ENCODE data around the gene USP16.
"Not testable (repeated sequence)": the region's sequence is repeated elsewhere in the genome, so short reads cannot be mapped to it uniquely, and the experiment has no call there.

The USP16 gene

GRCh38 chr21:29007135-29007534, 17.3 kb upstream of the USP16 start:
- Histone ChIP-seq H3K4me1 (ENCODE audit: control insufficient read depth, insufficient read depth, low read length) (no peaks in the 10 kb centered on the region), H3K9ac (ENCODE audit: low read length) (no peak overlapping the region), H3K27me3 (ENCODE audit: control insufficient read depth, insufficient read depth, low read length) (no peaks in the 10 kb centered on the region), H3K9me3 (ENCODE audit: control insufficient read depth, low read length) (no peaks in the 10 kb centered on the region), H3K36me3 (ENCODE audit: control insufficient read depth, insufficient read depth, low read length) (no peaks in the 10 kb centered on the region), H3K4me3 (ENCODE audit: low read length) (no peak overlapping the region)

GRCh38 chr21:29007810-29008209, 16.7 kb upstream of the USP16 start:
- Histone ChIP-seq H3K27me3 (ENCODE audit: control insufficient read depth, insufficient read depth, low read length) (no peaks in the 10 kb centered on the region), H3K9me3 (ENCODE audit: control insufficient read depth, low read length) (no peaks in the 10 kb centered on the region), H3K36me3 (ENCODE audit: control insufficient read depth, insufficient read depth, low read length) (no peaks in the 10 kb centered on the region), H3K4me3 (ENCODE audit: low read length) (no peak overlapping the region), H3K4me1 (ENCODE audit: control insufficient read depth, insufficient read depth, low read length) (no peaks in the 10 kb centered on the region), H3K9ac (ENCODE audit: low read length) (no peak overlapping the region)

- no peaks in the 10 kb centered on the region for H3K36me3 ChIP-seq (ENCODE audit: control insufficient read depth, insufficient read depth, low read length)
- H3K9me3 ChIP-seq (ENCODE audit: control insufficient read depth, low read length): no peaks in the 10 kb centered on the region
- no peaks in the 10 kb centered on the region for H3K4me1 ChIP-seq (ENCODE audit: control insufficient read depth, insufficient read depth, low read length)
- H3K9ac ChIP-seq (ENCODE audit: low read length): no peak overlapping the region
- H3K4me3 ChIP-seq (ENCODE audit: low read length): no peak overlapping the region
- H3K27me3 ChIP-seq (ENCODE audit: control insufficient read depth, insufficient read depth, low read length): no peaks in the 10 kb centered on the region
Measured at GRCh38 chr21:29008367-29008766, 16.1 kb upstream of the USP16 start.

DNA sequence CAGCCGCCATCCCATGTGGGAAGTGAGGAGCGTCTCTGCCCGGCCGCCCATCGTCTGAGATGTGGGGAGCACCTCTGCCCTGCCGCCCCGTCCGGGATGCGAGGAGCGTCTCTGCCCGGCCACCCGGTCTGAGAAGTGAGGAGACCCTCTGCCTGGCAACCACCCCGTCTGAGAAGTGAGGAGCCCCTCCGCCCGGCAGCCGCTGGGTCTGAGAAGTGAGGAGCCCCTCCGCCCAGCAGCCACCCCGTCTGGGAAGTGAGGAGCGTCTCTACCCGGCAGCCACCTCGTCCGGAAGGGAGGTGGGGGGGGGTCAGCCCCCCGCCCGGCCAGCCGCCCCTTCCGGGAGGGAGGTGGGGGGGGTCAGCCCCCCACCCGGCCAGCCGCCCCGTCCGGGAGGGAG, 13.2 kb upstream of the USP16 start:
- not testable (repeated sequence) for H3K4me1 ChIP-seq (ENCODE audit: control insufficient read depth, insufficient read depth, low read length); H3K4me3 ChIP-seq (ENCODE audit: low read length); H3K9me3 ChIP-seq (ENCODE audit: control insufficient read depth, low read length); H3K27me3 ChIP-seq (ENCODE audit: control insufficient read depth, insufficient read depth, low read length); H3K36me3 ChIP-seq (ENCODE audit: control insufficient read depth, insufficient read depth, low read length); H3K9ac ChIP-seq (ENCODE audit: low read length)

- H3K9me3 ChIP-seq (ENCODE audit: control insufficient read depth, low read length): no peaks in the 10 kb centered on the region
- peak overlapping the region; percentile 82 for H3K9ac ChIP-seq (ENCODE audit: low read length)
- peaks cover 10% of the 10 kb centered on the region for H3K4me1 ChIP-seq (ENCODE audit: control insufficient read depth, insufficient read depth, low read length)
- no peaks in the 10 kb centered on the region for H3K36me3 ChIP-seq (ENCODE audit: control insufficient read depth, insufficient read depth, low read length)
- no peaks in the 10 kb centered on the region for H3K27me3 ChIP-seq (ENCODE audit: control insufficient read depth, insufficient read depth, low read length)
- peak overlapping the region; percentile 18 for H3K4me3 ChIP-seq (ENCODE audit: low read length)
Measured at GRCh38 chr21:29017639-29018237, 6.7 kb upstream of the USP16 start.

GRCh38 chr21:29018540-29018939, 5.9 kb upstream of the USP16 start:
- no peaks in the 10 kb centered on the region for H3K9me3 ChIP-seq (ENCODE audit: control insufficient read depth, low read length)

DNA sequence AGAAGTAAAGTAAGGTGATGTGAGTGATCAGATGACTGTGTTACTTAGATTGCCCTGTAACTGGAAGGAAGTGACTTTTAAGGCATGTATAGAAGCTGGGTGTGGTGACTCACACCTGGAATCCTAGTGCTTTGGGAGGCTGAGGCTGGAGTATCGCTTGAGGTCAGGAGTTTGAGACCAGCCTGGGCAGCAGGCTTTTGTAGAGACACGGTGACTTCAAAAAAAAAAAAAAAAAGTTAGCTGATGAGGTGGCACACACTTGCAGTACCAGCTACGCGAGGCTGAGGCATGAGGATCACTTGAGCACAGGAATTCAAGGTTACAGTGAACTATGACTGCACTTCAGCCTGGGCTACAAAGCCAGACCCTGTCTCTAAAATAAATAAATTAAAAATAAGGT, 2.3 kb upstream of the USP16 start:
- Histone ChIP-seq H3K4me1 (ENCODE audit: control insufficient read depth, insufficient read depth, low read length) (peaks cover 18% of the 10 kb centered on the region), H3K36me3 (ENCODE audit: control insufficient read depth, insufficient read depth, low read length) (no peaks in the 10 kb centered on the region), H3K9me3 (ENCODE audit: control insufficient read depth, low read length) (no peaks in the 10 kb centered on the region), H3K9ac (ENCODE audit: low read length) (no peak overlapping the region), H3K4me3 (ENCODE audit: low read length) (no peak overlapping the region), H3K27me3 (ENCODE audit: control insufficient read depth, insufficient read depth, low read length) (no peaks in the 10 kb centered on the region)

More at GRCh38 chr21:29018540-29018939, 5.9 kb upstream of the USP16 start:
- Histone ChIP-seq H3K4me3 (ENCODE audit: low read length) (peak overlapping the region; percentile 96), H3K36me3 (ENCODE audit: control insufficient read depth, insufficient read depth, low read length) (no peaks in the 10 kb centered on the region), H3K27me3 (ENCODE audit: control insufficient read depth, insufficient read depth, low read length) (no peaks in the 10 kb centered on the region), H3K4me1 (ENCODE audit: control insufficient read depth, insufficient read depth, low read length) (peaks cover 10% of the 10 kb centered on the region), H3K9ac (ENCODE audit: low read length) (peak overlapping the region; percentile 82)

- Histone ChIP-seq H3K9ac (ENCODE audit: low read length) (peak overlapping the region; percentile 91), H3K36me3 (ENCODE audit: control insufficient read depth, insufficient read depth, low read length) (no peaks in the 10 kb centered on the region), H3K27me3 (ENCODE audit: control insufficient read depth, insufficient read depth, low read length) (no peaks in the 10 kb centered on the region), H3K9me3 (ENCODE audit: control insufficient read depth, low read length) (no peaks in the 10 kb centered on the region), H3K4me3 (ENCODE audit: low read length) (peak overlapping the region; percentile 94), H3K4me1 (ENCODE audit: control insufficient read depth, insufficient read depth, low read length) (peaks cover 8% of the 10 kb centered on the region)
Measured at GRCh38 chr21:29025328-29025713, 853 bp downstream of the USP16 start.

DNA sequence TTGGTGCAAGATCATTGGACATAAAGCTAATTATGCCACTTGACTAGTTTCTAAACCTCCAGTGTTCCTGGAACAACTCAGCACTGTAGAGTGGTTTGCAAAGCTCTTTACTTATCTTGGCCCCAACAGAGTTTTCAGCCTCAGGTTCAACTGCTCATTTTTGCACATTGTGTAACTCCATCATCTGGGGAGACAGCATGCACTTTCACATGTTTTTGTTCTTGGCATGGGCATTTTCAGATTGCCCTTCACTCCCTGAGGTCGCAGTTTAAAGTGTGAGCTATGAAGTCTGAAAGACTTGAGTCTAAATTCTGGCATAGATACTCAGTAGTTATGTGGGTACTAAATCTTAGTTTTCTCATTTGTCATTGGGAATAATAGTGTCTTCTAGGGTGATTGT, 5.1 kb downstream of the USP16 start:
- Histone ChIP-seq H3K9me3 (ENCODE audit: control insufficient read depth, low read length) (no peaks in the 10 kb centered on the region), H3K9ac (ENCODE audit: low read length) (no peak overlapping the region), H3K4me1 (ENCODE audit: control insufficient read depth, insufficient read depth, low read length) (peaks cover 8% of the 10 kb centered on the region), H3K36me3 (ENCODE audit: control insufficient read depth, insufficient read depth, low read length) (peaks cover 7% of the 10 kb centered on the region), H3K27me3 (ENCODE audit: control insufficient read depth, insufficient read depth, low read length) (no peaks in the 10 kb centered on the region), H3K4me3 (ENCODE audit: low read length) (no peak overlapping the region)

GRCh38 chr21:29030909-29031308, 6.4 kb downstream of the USP16 start:
- Histone ChIP-seq H3K36me3 (ENCODE audit: control insufficient read depth, insufficient read depth, low read length) (peaks cover 7% of the 10 kb centered on the region), H3K9ac (ENCODE audit: low read length) (no peak overlapping the region), H3K4me1 (ENCODE audit: control insufficient read depth, insufficient read depth, low read length) (peaks cover under 1% of the 10 kb centered on the region), H3K4me3 (ENCODE audit: low read length) (no peak overlapping the region), H3K27me3 (ENCODE audit: control insufficient read depth, insufficient read depth, low read length) (no peaks in the 10 kb centered on the region), H3K9me3 (ENCODE audit: control insufficient read depth, low read length) (no peaks in the 10 kb centered on the region)

- Histone ChIP-seq H3K4me3 (ENCODE audit: low read length) (no peak overlapping the region), H3K27me3 (ENCODE audit: control insufficient read depth, insufficient read depth, low read length) (no peaks in the 10 kb centered on the region), H3K36me3 (ENCODE audit: control insufficient read depth, insufficient read depth, low read length) (peaks cover 16% of the 10 kb centered on the region), H3K9me3 (ENCODE audit: control insufficient read depth, low read length) (no peaks in the 10 kb centered on the region), H3K9ac (ENCODE audit: low read length) (no peak overlapping the region), H3K4me1 (ENCODE audit: control insufficient read depth, insufficient read depth, low read length) (no peaks in the 10 kb centered on the region)
Measured at GRCh38 chr21:29033301-29033700, 8.8 kb downstream of the USP16 start.

- Histone ChIP-seq H3K36me3 (ENCODE audit: control insufficient read depth, insufficient read depth, low read length) (peaks cover 16% of the 10 kb centered on the region), H3K9ac (ENCODE audit: low read length) (no peak overlapping the region)
Measured at GRCh38 chr21:29033871-29034270, 9.4 kb downstream of the USP16 start.

GRCh38 chr21:29034678-29035077, 10.2 kb downstream of the USP16 start:
- no peak overlapping the region for H3K4me3 ChIP-seq (ENCODE audit: low read length)
- no peaks in the 10 kb centered on the region for H3K9me3 ChIP-seq (ENCODE audit: control insufficient read depth, low read length)
- no peaks in the 10 kb centered on the region for H3K4me1 ChIP-seq (ENCODE audit: control insufficient read depth, insufficient read depth, low read length)
- peaks cover 16% of the 10 kb centered on the region for H3K36me3 ChIP-seq (ENCODE audit: control insufficient read depth, insufficient read depth, low read length)
- H3K27me3 ChIP-seq (ENCODE audit: control insufficient read depth, insufficient read depth, low read length): no peaks in the 10 kb centered on the region
- no peak overlapping the region for H3K9ac ChIP-seq (ENCODE audit: low read length)

More at GRCh38 chr21:29033871-29034270, 9.4 kb downstream of the USP16 start:
- no peaks in the 10 kb centered on the region for H3K9me3 ChIP-seq (ENCODE audit: control insufficient read depth, low read length)
- H3K4me3 ChIP-seq (ENCODE audit: low read length): no peak overlapping the region
- no peaks in the 10 kb centered on the region for H3K4me1 ChIP-seq (ENCODE audit: control insufficient read depth, insufficient read depth, low read length)
- no peaks in the 10 kb centered on the region for H3K27me3 ChIP-seq (ENCODE audit: control insufficient read depth, insufficient read depth, low read length)

All from mucosa of stomach (tissue), 1 donor.